GM12892 (cell line): ENCODE data around the gene DDX17.

Source experiments
- POLR2A ChIP-seq: IDR thresholded peaks from 2 replicates; pipeline ENCODE4 v1.6.1; 2011; ENCODE audit warnings: low read depth, low read length, control low read depth
- POLR2AphosphoS5 ChIP-seq: IDR thresholded peaks from 2 replicates; pipeline ENCODE4 v1.6.1; 2011; ENCODE audit warnings: low read depth, low read length, control low read depth
- TAF1 ChIP-seq: IDR thresholded peaks from 2 replicates; pipeline ENCODE4 v1.6.1; 2011; ENCODE audit warnings: low read depth, mild to moderate bottlenecking, control low read depth, low read length, borderline replicate concordance

DNA sequence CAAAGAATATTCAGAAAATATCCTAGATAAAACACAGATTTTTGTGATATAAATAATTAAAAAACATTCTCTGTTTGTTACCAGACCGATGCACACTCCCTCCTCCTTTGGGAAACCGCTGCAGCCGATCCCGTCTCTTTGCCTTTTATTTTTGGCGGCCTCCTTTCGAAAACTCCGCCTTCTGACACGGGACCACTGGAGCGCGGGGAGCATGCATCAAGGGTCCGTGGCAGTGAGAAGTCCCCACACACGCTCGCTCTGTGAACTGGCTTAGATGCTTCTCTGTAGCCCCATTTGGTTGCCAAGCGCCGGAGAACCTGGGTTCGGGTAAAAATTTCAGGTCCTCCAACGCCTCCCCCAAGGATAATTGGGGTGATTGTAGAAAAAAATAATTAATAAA lies 17.0 kb downstream of the DDX17 start:
- TF ChIP-seq POLR2A (no peak), POLR2AphosphoS5 (no peak; the same call in 1 of the 2 replicates), TAF1 (no peak)
